Lower lobe of right lung (tissue), 2 donors: Measurements from ENCODE around the gene SLC1A3. TPM values are rescaled to one million over a fixed set of nuclear protein-coding genes. Genes with fewer than 3 reads are reported as not detected.
"Not testable (repeated sequence)": the region's sequence is repeated elsewhere in the genome, so short reads cannot be mapped to it uniquely, and the experiment has no call there.

Source experiments
- ATAC-seq, 2 donors: fragments of 200-7000 bp; cut with Tn5 transposase; one replicate each; pipeline ENCODE4 v1.9.1; 2020 to 2022; ENCODE audit warnings: mild to moderate bottlenecking in 2 of 2, moderate library complexity in 2 of 2
- DNase-seq: peaks from one replicate; pipeline ENCODE4 v3.0.0-alpha.2; 2020
- H3K27ac ChIP-seq: fragments of 200-600 bp; one replicate; pipeline ENCODE4 v1.8.0; 2022
- H3K27me3 ChIP-seq: fragments of 200-600 bp; one replicate; pipeline ENCODE4 v1.8.0; 2022; ENCODE audit warnings: low read depth
- H3K36me3 ChIP-seq: fragments of 200-600 bp; one replicate; pipeline ENCODE4 v1.8.0; 2022; ENCODE audit warnings: mild to moderate bottlenecking
- H3K4me1 ChIP-seq: fragments of 200-600 bp; one replicate; pipeline ENCODE4 v1.8.0; 2022
- H3K4me3 ChIP-seq: fragments of 200-600 bp; one replicate; pipeline ENCODE4 v1.8.0; 2022; ENCODE audit warnings: mild to moderate bottlenecking
- H3K9me3 ChIP-seq: fragments of 200-600 bp; one replicate; pipeline ENCODE4 v1.8.0; 2022
- intact Hi-C: fragments of 100-400 bp; cut with DNase I; formaldehyde crosslinking; loops from one replicate; pipeline ENCODE4 v1.11.0; 2022
- total RNA-seq: library from RNA; stranded (reverse); fragmentation: NEBNext Ultra II Directional; extraction: Animal tissue kit (Norgen Biotek cat#: 25700); gene quantifications from one replicate; pipeline ENCODE4 v1.2.1, GENCODE V29; 2021
- TF ChIP-seq, protein P1 (sequence below): fragments of 200-600 bp; IDR thresholded peaks from one replicate; pipeline ENCODE4 v1.8.0; 2022; ENCODE audit warnings: antibody characterized with exemption, mild to moderate bottlenecking
- donor health status: DM: no; HTN: yes; CAD: no; lungs with severe emphysema.

The SLC1A3 gene
- total RNA-seq, 1 donor from 2014 or later, result 52.1 TPM

DNA sequence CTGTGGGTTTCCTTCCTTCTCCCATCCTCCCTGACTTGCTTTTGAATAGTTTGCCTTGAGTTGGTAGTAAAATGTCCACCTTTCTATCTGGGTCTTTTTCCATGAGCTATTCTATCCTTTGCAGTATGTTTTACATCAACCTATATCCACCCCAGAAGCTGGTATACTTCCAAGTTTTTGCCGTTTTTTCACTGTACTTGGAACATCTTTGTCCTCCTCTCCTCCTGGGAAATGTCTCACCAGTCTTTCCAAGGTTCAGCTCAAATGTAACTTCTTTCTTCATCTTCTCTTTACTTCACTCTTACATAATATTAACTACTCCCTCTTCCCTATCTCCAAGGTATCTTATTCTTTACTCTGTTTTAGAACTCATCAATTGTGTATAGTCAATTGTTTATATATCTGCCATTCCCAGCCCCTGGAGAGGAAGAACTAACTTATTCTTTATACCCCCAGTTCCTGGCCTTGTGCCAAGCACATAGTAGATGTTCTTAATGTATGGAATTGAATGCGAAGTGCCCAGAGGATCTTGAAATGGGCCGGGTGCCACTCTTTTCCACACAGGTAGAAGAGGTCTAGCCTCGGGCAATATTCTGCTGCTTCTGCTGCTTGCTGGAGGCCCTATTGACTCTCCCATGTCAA lies 34.9 kb upstream of the SLC1A3 start:
- intact Hi-C loops, result no loop called here
- Histone ChIP-seq H3K27ac (no peak overlapping the region), H3K36me3 (no peaks in the 10 kb centered on the region), H3K27me3 (no peaks in the 10 kb centered on the region), H3K4me3 (no peak overlapping the region), H3K4me1 (no peaks in the 10 kb centered on the region), H3K9me3 (no peaks in the 10 kb centered on the region)
- DNase-seq, result no peak
- TF ChIP-seq, protein P1, sequence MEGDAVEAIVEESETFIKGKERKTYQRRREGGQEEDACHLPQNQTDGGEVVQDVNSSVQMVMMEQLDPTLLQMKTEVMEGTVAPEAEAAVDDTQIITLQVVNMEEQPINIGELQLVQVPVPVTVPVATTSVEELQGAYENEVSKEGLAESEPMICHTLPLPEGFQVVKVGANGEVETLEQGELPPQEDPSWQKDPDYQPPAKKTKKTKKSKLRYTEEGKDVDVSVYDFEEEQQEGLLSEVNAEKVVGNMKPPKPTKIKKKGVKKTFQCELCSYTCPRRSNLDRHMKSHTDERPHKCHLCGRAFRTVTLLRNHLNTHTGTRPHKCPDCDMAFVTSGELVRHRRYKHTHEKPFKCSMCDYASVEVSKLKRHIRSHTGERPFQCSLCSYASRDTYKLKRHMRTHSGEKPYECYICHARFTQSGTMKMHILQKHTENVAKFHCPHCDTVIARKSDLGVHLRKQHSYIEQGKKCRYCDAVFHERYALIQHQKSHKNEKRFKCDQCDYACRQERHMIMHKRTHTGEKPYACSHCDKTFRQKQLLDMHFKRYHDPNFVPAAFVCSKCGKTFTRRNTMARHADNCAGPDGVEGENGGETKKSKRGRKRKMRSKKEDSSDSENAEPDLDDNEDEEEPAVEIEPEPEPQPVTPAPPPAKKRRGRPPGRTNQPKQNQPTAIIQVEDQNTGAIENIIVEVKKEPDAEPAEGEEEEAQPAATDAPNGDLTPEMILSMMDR, result no peak
- ATAC-seq, result no peak

DNA sequence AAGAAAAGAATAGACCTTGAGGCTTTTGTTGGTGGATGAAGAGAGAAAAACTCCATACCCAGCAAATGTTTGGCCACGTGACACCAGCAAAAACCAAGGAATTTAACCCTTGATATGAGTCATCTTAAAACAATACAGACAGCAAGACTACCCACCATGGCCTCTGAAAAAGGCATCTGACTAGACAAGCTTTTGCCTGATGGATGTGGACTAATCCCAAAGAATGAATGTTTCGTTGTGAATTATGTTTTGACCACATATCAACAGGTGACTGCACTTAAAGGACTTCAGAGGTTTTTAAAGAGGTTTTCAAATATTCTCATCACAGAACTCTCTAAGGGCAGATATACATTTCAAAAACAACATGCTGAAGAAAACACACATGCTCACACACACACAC lies 33.0 kb upstream of the SLC1A3 start:
- TF ChIP-seq, protein P1, result no peak
- Histone ChIP-seq H3K27ac (no peak overlapping the region), H3K4me1 (no peaks in the 10 kb centered on the region), H3K36me3 (no peaks in the 10 kb centered on the region), H3K4me3 (no peak overlapping the region), H3K27me3 (no peaks in the 10 kb centered on the region), H3K9me3 (no peaks in the 10 kb centered on the region)
- intact Hi-C loops, result no loop called here
- ATAC-seq, result no peak
- no peak for DNase-seq

DNA sequence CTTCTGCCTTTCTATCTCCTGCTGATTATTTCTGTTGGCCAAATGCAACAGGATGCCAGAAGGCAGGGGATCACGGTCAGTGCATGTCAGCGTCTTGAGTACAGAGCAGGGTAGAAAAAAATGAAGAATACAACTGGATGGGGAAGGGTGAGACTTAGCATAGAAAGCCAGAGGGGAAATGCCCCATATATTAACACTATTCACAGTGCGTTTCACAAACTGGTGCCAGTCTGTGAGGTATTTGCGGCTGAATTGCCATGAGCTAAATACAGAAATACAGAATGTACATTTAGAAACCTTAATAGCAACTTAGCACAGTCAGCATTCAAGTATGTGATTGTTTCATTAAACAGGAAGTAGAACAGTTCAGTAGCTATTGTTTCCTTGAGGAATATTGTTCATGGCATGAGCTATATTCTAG lies 31.0 kb upstream of the SLC1A3 start:
- H3K4me3 ChIP-seq, result no peak overlapping the region
- no peak for ATAC-seq
- no peaks in the 10 kb centered on the region for H3K4me1 ChIP-seq
- no peaks in the 10 kb centered on the region for H3K27me3 ChIP-seq
- H3K36me3 ChIP-seq, result no peaks in the 10 kb centered on the region
- TF ChIP-seq, protein P1, result no peak
- intact Hi-C loops, result no loop called here
- no peak overlapping the region for H3K27ac ChIP-seq
- no peaks in the 10 kb centered on the region for H3K9me3 ChIP-seq
- DNase-seq, result no peak

DNA sequence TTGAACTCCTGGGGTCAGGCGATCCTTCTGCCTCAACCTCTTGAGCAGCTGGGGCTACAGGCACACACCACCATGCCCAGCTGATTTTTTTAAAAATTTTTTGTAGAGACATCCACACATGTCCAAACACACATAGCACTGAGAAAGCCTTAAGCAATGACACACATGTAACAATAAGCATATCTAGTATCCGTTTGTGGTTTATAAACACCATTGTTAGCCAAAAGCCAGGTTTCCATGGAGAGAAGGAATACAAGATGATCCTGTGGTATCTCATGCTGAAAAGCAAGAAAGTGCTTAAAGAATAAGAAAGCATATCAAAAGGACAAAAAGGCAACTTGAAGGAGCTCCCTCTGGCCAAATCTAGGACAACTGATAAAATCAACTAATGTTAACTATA lies 29.7 kb upstream of the SLC1A3 start:
- no peak for ATAC-seq

DNA sequence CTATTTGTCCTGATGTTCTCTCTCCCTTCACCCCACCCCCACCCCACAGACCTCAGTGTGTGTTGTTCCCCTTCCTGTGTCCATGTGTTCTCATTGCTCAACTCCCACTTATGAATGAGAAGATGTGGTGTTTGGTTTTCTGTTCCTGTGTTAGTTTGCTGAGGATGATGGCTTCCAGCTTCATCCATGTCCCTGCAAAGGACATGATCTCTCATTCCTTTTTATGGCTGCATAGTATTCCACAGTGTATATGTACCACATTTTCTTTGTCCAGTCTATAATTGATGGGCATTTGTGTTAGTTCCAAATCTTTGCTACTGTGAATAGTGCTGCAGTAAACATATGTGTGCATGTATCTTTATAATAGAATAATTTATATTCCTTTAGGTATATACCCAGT lies 26.5 kb upstream of the SLC1A3 start:
- H3K27ac ChIP-seq, DNase-seq, intact Hi-C loops, H3K4me3 ChIP-seq, H3K27me3 ChIP-seq, H3K9me3 ChIP-seq, ATAC-seq, H3K4me1 ChIP-seq, H3K36me3 ChIP-seq: not testable (repeated sequence)

More for the DNA sequence above, 29.7 kb upstream of the SLC1A3 start:
- intact Hi-C loops, result no loop called here
- no peaks in the 10 kb centered on the region for H3K27me3 ChIP-seq
- H3K4me3 ChIP-seq, result no peak overlapping the region
- TF ChIP-seq, protein P1, result no peak
- H3K27ac ChIP-seq, result no peak overlapping the region
- no peaks in the 10 kb centered on the region for H3K9me3 ChIP-seq
- H3K36me3 ChIP-seq, result no peaks in the 10 kb centered on the region
- DNase-seq, result no peak
- H3K4me1 ChIP-seq, result no peaks in the 10 kb centered on the region

DNA sequence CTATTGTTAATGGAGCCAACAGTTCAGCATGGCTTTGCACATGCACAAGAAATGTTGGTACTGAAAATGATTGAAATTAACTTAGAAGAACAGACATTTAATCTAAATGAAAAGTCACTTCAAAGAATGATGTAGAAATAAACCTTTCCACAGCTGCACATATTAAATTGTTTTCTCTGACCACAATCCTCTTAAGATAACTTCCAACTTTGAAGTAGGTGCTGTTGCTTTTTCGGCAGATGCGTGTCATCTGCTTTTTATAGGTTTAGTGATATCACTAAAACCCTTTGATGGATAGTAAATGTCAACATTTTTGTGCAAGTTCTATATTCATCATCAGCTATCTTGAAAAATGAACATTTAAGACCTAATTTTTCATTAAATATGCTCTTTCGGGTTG lies 25.3 kb upstream of the SLC1A3 start:
- ATAC-seq (no peak), DNase-seq (no peak)
- intact Hi-C loops, result no loop called here
- no peaks in the 10 kb centered on the region for H3K27me3 ChIP-seq
- no peaks in the 10 kb centered on the region for H3K4me1 ChIP-seq
- no peak overlapping the region for H3K4me3 ChIP-seq
- no peaks in the 10 kb centered on the region for H3K36me3 ChIP-seq
- no peaks in the 10 kb centered on the region for H3K9me3 ChIP-seq
- TF ChIP-seq, protein P1, result no peak
- H3K27ac ChIP-seq, result no peak overlapping the region
